ENCODE results near the gene MEX3A.

DNA sequence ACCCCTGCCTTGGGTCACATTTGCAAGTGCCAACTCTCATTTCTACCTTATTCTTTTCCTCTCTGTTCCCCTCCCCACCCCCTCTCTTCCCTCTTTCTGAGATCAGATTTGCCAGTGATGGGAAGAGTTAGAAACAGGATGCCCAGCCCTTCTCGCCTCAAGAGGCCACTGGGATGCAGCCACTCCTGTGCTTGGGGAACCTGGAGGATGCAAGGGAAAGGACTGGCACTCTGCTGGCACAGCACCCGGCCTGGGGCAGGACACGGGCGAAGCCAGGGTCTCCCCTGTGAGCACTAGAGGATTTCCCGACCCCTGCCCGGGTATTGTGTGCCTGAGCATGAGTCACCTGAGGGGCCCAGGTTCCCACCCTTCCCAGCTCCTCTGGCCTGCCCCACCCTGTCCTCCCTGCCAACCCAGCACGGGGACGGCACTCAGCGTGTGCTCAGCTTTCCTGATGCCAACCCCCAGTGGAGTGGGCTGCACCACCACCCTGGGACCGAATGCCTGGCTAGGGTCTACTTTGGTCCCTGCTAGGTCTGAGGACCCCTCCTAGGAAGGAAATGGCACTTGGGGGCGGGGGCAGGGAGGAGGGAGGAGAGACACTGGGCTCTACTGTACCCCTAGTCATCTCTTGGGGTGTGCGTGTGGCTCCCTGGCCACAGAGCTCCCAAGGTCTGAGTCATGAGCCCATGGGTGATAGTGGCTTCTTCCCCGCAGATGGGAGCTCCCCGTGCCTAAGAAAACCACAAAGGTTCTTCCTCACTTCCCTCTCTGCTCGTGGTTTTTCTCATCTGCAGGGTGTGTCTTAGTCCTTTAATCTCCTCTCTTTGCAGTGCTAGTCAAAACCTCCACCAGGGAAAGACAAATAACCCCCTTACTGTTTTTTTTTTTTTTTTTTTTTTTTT lies 44.6 kb upstream of the MEX3A start:
- no peak for TF ChIP-seq EP300 (IDR thresholded peaks at IDR 0.05; ENCODE audit: borderline replicate concordance)
- no peak for TF ChIP-seq TAF1 (IDR thresholded peaks at IDR 0.05; ENCODE audit: low read depth)
- no peak for TF ChIP-seq EGR1 (IDR thresholded peaks at IDR 0.05)
- no peak for TF ChIP-seq CEBPB (IDR thresholded peaks at IDR 0.05)
- TF ChIP-seq RAD21 (IDR thresholded peaks at IDR 0.05; ENCODE audit: low read depth): no peak
- TF ChIP-seq, protein P1, sequence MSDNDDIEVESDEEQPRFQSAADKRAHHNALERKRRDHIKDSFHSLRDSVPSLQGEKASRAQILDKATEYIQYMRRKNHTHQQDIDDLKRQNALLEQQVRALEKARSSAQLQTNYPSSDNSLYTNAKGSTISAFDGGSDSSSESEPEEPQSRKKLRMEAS (IDR thresholded peaks at IDR 0.05): no peak
- TF ChIP-seq, protein P2, sequence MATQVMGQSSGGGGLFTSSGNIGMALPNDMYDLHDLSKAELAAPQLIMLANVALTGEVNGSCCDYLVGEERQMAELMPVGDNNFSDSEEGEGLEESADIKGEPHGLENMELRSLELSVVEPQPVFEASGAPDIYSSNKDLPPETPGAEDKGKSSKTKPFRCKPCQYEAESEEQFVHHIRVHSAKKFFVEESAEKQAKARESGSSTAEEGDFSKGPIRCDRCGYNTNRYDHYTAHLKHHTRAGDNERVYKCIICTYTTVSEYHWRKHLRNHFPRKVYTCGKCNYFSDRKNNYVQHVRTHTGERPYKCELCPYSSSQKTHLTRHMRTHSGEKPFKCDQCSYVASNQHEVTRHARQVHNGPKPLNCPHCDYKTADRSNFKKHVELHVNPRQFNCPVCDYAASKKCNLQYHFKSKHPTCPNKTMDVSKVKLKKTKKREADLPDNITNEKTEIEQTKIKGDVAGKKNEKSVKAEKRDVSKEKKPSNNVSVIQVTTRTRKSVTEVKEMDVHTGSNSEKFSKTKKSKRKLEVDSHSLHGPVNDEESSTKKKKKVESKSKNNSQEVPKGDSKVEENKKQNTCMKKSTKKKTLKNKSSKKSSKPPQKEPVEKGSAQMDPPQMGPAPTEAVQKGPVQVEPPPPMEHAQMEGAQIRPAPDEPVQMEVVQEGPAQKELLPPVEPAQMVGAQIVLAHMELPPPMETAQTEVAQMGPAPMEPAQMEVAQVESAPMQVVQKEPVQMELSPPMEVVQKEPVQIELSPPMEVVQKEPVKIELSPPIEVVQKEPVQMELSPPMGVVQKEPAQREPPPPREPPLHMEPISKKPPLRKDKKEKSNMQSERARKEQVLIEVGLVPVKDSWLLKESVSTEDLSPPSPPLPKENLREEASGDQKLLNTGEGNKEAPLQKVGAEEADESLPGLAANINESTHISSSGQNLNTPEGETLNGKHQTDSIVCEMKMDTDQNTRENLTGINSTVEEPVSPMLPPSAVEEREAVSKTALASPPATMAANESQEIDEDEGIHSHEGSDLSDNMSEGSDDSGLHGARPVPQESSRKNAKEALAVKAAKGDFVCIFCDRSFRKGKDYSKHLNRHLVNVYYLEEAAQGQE (IDR thresholded peaks at IDR 0.05; ENCODE audit: low read depth): no peak
- no peak for TF ChIP-seq ZBTB7A (IDR thresholded peaks at IDR 0.05; ENCODE audit: low read depth)
- no peak for TF ChIP-seq FOXM1 (IDR thresholded peaks at IDR 0.05; ENCODE audit: borderline replicate concordance, low read depth)
- no peak for TF ChIP-seq TEAD4 (IDR thresholded peaks at IDR 0.05)
- TF ChIP-seq, protein P3, sequence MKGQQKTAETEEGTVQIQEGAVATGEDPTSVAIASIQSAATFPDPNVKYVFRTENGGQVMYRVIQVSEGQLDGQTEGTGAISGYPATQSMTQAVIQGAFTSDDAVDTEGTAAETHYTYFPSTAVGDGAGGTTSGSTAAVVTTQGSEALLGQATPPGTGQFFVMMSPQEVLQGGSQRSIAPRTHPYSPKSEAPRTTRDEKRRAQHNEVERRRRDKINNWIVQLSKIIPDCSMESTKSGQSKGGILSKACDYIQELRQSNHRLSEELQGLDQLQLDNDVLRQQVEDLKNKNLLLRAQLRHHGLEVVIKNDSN (IDR thresholded peaks at IDR 0.05): no peak
- no peak for TF ChIP-seq NFIC (IDR thresholded peaks at IDR 0.05)
- no peak for TF ChIP-seq CREB1 (IDR thresholded peaks at IDR 0.05; ENCODE audit: low read depth)

Measured in Ishikawa (cell line).